22Rv1 (cell line): ENCODE data around the gene SF3B3.

Source experiments
- ZFX ChIP-seq: fragments of 450-650 bp; IDR thresholded peaks from 2 replicates; pipeline ENCODE4 v1.6.1; 2017; ENCODE audit warnings: antibody characterized with exemption, borderline replicate concordance
- TF ChIP-seq, protein P1 (sequence below): fragments of 450-650 bp; IDR thresholded peaks from 2 replicates; pipeline ENCODE4 v1.5.1; 2017; ENCODE audit warnings: mild to moderate bottlenecking

- TF ChIP-seq, protein P1, sequence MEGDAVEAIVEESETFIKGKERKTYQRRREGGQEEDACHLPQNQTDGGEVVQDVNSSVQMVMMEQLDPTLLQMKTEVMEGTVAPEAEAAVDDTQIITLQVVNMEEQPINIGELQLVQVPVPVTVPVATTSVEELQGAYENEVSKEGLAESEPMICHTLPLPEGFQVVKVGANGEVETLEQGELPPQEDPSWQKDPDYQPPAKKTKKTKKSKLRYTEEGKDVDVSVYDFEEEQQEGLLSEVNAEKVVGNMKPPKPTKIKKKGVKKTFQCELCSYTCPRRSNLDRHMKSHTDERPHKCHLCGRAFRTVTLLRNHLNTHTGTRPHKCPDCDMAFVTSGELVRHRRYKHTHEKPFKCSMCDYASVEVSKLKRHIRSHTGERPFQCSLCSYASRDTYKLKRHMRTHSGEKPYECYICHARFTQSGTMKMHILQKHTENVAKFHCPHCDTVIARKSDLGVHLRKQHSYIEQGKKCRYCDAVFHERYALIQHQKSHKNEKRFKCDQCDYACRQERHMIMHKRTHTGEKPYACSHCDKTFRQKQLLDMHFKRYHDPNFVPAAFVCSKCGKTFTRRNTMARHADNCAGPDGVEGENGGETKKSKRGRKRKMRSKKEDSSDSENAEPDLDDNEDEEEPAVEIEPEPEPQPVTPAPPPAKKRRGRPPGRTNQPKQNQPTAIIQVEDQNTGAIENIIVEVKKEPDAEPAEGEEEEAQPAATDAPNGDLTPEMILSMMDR: no peak
- TF ChIP-seq ZFX: no peak
Observed at GRCh38 chr16:70511833-70512232, 11.8 kb upstream of the SF3B3 start.
